PC-9 (cell line): ENCODE measurements around the gene SETD5.

ENCODE experiments used
- CTCF ChIP-seq: fragments of 200-600 bp; sonication (generic); conservative IDR thresholded peaks from 2 replicates; pipeline ENCODE4 v1.6.1; 2017; ENCODE audit warnings: mixed run types, antibody characterized with exemption, mild to moderate bottlenecking, moderate library complexity
- EZH2 ChIP-seq: fragments of 200-600 bp; sonication (generic); IDR thresholded peaks from 2 replicates; pipeline ENCODE4 v1.8.0; 2017; ENCODE audit warnings: antibody characterized with exemption, low read depth

- TF ChIP-seq CTCF (no peak), EZH2 (no peak)
These were observed 17.4 kb upstream of the SETD5 start for GRCh38 chr3:9380014-9380413.
